Lung (tissue), 12 donors: ENCODE data around the gene VAPB. TPM values are rescaled to one million over a fixed set of nuclear protein-coding genes. Genes with fewer than 3 reads are reported as not detected.

Source experiments
- ATAC-seq: fragments of 200-7000 bp; cut with Tn5 transposase; one replicate; pipeline ENCODE4 v1.9.1; 2020; ENCODE audit warnings: moderate number of reproducible peaks; ENCODE audit not compliant: insufficient read depth, low FRiP score
- DNase-seq, 3 donors: peaks; one replicate each; pipeline ENCODE4 v3.0.0-alpha.2; 2013 to 2017
- H3K27ac ChIP-seq, 2 donors: one replicate each; pipeline ENCODE4 v1.5.1; 2013; ENCODE audit warnings: mild to moderate bottlenecking in 2 of 2, moderate library complexity in 2 of 2, control low read depth in 1 of 2, inconsistent platforms in 1 of 2, low read depth in 1 of 2, low read length in 1 of 2
- H3K27me3 ChIP-seq, 3 donors: one replicate each; pipeline ENCODE4 v1.5.1; 2013; ENCODE audit warnings: low read length in 2 of 3; ENCODE audit not compliant: control insufficient read depth in 3 of 3, insufficient read depth in 3 of 3
- H3K36me3 ChIP-seq, 4 donors: one replicate each; pipeline ENCODE4 v1.5.1; 2013; ENCODE audit warnings: low read length in 4 of 4, mild to moderate bottlenecking in 1 of 4, moderate library complexity in 1 of 4; ENCODE audit not compliant: control insufficient read depth in 4 of 4, insufficient read depth in 4 of 4
- H3K4me1 ChIP-seq, 5 donors: one replicate each; pipeline ENCODE4 v1.5.1; 2013; ENCODE audit warnings: low read length in 5 of 5, mild to moderate bottlenecking in 2 of 5, moderate library complexity in 1 of 5; ENCODE audit not compliant: control insufficient read depth in 5 of 5, insufficient read depth in 5 of 5
- H3K4me3 ChIP-seq: one replicate; pipeline ENCODE4 v1.5.1; 2013; ENCODE audit warnings: mild to moderate bottlenecking, control low read depth, moderate library complexity
- H3K9ac ChIP-seq, 2 donors: one replicate each; pipeline ENCODE4 v1.5.1; 2013; ENCODE audit warnings: low read length in 2 of 2, control low read depth in 1 of 2; ENCODE audit not compliant: insufficient read depth in 1 of 2
- H3K9me3 ChIP-seq, 4 donors: one replicate each; pipeline ENCODE4 v1.5.1; 2013; ENCODE audit warnings: low read length in 3 of 4, mild to moderate bottlenecking in 1 of 4, moderate library complexity in 1 of 4; ENCODE audit not compliant: control insufficient read depth in 4 of 4, insufficient read depth in 3 of 4
- WGBS, 2 donors: extraction: QIAGEN DNeasy Blood & Tissue Kit; methylation state at CpG; one replicate each; pipeline ENCODE4 v1.1.7; 2013; 5-methylcytosine and 5-hydroxymethylcytosine counted together
- polyA plus RNA-seq, 2 donors: library from polyadenylated mRNA; stranded (reverse); fragments of 200-250 nt; gene quantifications; one replicate each; pipeline ENCODE4 v1.2.1, GENCODE V29; 2013
- total RNA-seq, 2 donors: library from RNA; depleted of rRNA in 1 of 2; stranded (reverse); fragments of >200 nt in 1 of 2; gene quantifications; one replicate each; pipeline ENCODE4 v1.2.1, GENCODE V29; 2014 to 2021
- TF ChIP-seq, protein P1 (sequence below): IDR thresholded peaks from 2 replicates; pipeline ENCODE4 v1.5.1; 2012; ENCODE audit warnings: mild to moderate bottlenecking; ENCODE audit errors: control extremely low read depth, extremely low read depth
- donor health status: control.
- donor health status: control.
- donor health status: Bipolar disorder and iron deficiency.
- donor health status: healthy.
- donor health status: DM: yes; HTN: yes; CAD: no.

VAPB gene
- total and polyA plus RNA-seq, 4 donors, result 21.3 to 44.7 (median 24.1) TPM

DNA sequence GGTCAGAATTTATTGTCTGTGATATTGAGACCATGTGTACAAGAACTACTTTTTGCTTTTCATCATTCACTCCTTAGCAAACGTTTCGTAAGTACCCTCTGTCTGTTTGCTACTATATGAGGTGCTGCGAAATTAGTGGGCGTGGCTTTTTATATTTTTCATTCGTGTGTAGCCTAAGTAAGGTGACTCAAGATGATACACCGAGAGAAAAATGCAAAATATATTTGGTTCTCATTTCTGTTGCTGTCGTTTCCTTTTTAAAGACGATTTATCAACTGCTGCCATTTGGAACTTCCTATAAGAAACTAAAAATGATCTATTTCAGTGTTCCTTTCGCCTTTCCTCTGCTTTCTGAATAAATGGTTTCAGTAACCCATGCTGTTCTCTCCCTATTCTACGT lies 61.2 kb downstream of the VAPB start:
- ATAC-seq, result no peak
- DNase-seq, result no peak
- no peaks in the 10 kb centered on the region for H3K27me3 ChIP-seq
- no peak overlapping the region for H3K4me3 ChIP-seq
- WGBS, 2 donors, result 68 to 73% methylated on average over 10 of the region's 10 CpGs
- TF ChIP-seq, protein P1, sequence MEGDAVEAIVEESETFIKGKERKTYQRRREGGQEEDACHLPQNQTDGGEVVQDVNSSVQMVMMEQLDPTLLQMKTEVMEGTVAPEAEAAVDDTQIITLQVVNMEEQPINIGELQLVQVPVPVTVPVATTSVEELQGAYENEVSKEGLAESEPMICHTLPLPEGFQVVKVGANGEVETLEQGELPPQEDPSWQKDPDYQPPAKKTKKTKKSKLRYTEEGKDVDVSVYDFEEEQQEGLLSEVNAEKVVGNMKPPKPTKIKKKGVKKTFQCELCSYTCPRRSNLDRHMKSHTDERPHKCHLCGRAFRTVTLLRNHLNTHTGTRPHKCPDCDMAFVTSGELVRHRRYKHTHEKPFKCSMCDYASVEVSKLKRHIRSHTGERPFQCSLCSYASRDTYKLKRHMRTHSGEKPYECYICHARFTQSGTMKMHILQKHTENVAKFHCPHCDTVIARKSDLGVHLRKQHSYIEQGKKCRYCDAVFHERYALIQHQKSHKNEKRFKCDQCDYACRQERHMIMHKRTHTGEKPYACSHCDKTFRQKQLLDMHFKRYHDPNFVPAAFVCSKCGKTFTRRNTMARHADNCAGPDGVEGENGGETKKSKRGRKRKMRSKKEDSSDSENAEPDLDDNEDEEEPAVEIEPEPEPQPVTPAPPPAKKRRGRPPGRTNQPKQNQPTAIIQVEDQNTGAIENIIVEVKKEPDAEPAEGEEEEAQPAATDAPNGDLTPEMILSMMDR, result no peak
- peaks cover 0 to 4% (median under 1%) of the 10 kb centered on the region in 4 donors for H3K9me3 ChIP-seq
- H3K4me1 ChIP-seq, result peaks cover 0 to 10% (median 0%) of the 10 kb centered on the region in 5 donors
- no peak overlapping the region for H3K27ac ChIP-seq
- no peak overlapping the region for H3K9ac ChIP-seq
- peaks cover under 1 to 16% (median 4%) of the 10 kb centered on the region in 4 donors for H3K36me3 ChIP-seq

DNA sequence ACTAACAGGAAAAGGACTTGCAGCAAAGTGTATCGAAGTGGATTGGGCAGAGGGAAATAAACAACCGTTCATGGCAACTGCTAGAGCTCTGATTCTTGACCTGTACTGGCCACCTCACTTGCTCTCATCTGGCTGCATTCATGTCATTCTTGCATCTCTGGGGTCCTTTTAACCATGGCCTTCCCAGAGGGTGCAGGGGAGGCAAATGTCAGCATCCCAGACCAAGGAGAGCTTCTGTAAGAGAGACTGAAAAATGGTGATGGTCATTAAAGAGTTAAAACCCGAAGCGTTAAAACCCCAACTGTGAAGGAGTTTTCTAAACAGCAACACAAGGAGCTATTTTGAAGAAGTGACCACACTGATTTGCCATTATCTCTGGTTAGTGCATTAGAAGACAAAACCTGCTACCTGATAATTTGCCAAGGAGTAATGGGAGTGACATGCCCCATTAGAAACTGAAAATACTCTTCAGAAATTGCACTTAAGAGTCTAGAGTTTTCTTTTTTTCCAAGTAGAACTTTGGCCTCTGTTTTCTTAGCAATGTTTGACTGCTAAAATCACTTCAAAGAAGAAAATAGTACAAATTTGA lies 63.7 kb downstream of the VAPB start:
- Histone ChIP-seq H3K4me1 (peaks cover 0 to 10% (median 0%) of the 10 kb centered on the region in 5 donors), H3K27me3 (no peaks in the 10 kb centered on the region), H3K9me3 (peaks cover 0 to 4% (median under 1%) of the 10 kb centered on the region in 4 donors), H3K9ac (no peak overlapping the region), H3K36me3 (peaks cover 0 to 5% (median 0%) of the 10 kb centered on the region in 4 donors), H3K4me3 (no peak overlapping the region), H3K27ac (no peak overlapping the region)
- no peak for DNase-seq
- ATAC-seq, result no peak
- 49 to 74% methylated on average over 4 of the region's 4 CpGs for WGBS, 2 donors
- TF ChIP-seq, protein P1, result no peak

DNA sequence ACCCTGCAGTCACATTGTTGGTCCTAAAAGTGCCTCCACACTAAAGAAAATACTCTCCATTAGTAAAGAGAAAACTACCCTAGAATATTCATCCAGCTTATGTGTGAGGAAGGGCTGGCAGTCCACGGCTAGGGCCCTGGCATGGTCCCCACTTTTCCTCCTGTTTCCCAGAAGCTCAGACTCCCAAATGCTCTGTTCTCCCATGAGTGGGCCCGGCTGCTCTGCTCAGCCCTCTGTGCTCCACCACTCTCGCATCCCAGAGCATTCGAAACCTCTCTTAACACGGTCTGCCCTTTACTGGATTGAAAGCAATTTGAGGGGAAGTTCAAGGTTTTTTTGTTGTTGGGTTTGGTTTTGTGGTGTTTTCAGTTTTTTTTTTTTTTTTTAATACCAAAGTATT lies 64.4 kb downstream of the VAPB start:
- TF ChIP-seq, protein P1, result no peak
- Histone ChIP-seq H3K9ac (no peak overlapping the region), H3K4me1 (peaks cover 0 to 10% (median 0%) of the 10 kb centered on the region in 5 donors), H3K27me3 (no peaks in the 10 kb centered on the region), H3K9me3 (peaks cover 0 to 4% (median under 1%) of the 10 kb centered on the region in 4 donors), H3K36me3 (peaks cover 0 to 5% (median 0%) of the 10 kb centered on the region in 4 donors), H3K4me3 (no peak overlapping the region), H3K27ac (no peak overlapping the region)
- 83 to 93% methylated on average over 5 of the region's 5 CpGs for WGBS, 2 donors
- ATAC-seq, result no peak
- DNase-seq, result no peak

DNA sequence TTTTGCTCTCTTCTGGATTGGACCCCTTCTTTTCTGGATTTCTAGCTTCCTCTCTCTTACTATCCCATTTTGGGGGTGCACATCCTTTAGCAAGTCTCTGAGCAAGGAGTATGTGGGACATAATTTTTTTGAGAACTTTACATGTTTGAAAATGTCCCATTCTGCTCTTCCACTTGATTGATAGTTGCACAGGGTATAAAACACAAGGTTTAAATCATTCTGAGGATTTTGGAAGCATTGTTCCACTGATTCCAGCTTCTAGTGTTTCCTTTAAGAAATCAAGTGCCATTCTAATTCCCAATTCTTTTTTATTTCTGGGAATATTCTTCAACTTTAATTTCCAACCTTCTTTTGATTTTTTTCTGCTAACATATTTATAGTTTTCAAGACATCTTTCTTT lies 65.4 kb downstream of the VAPB start:
- Histone ChIP-seq H3K9ac (no peak overlapping the region), H3K27me3 (no peaks in the 10 kb centered on the region), H3K4me1 (peaks cover 0 to 4% (median 0%) of the 10 kb centered on the region in 5 donors), H3K4me3 (no peak overlapping the region), H3K36me3 (peaks cover 0 to 2% (median 0%) of the 10 kb centered on the region in 4 donors), H3K9me3 (peaks cover 0 to 4% (median under 1%) of the 10 kb centered on the region in 4 donors), H3K27ac (no peak overlapping the region)
- no peak for DNase-seq
- ATAC-seq, result no peak
- TF ChIP-seq, protein P1, result no peak
